ENCODE results near the gene TMEM145.

DNA sequence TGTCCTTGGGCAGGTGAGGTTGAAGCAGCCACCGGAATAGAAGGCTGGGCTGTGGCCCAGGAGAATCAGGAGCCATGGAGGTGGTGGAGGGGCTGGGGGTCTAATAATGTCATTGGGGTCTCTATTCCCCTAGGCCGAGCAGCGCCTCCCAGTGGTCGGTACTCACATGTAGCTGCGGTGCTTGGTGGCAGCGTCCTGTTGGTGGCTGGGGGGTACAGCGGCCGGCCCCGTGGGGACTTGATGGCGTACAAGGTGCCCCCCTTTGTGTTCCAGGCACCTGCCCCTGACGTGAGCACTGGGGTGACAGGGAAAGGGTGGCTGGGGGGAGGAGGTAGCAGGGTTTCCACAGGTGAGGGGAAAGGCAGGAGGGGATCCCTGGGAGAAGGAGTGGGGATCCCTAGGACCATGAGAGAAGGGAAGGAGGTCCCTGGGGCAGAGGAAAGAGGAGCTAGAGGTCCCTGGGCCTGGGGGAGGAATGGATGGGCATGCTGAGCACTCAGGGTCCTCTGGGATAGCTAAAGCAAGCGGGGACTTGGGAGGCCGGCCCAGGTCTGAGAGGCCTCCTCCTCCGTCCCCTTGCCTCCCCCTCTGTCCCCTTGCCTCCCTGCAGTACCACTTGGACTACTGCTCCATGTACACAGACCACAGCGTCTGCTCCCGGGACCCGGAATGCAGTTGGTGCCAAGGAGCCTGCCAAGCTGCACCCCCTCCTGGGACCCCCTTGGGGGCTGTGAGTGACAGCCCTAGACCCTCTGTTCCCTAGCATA is 30.4 kb downstream of the TMEM145 start:
- TF ChIP-seq, protein P1, sequence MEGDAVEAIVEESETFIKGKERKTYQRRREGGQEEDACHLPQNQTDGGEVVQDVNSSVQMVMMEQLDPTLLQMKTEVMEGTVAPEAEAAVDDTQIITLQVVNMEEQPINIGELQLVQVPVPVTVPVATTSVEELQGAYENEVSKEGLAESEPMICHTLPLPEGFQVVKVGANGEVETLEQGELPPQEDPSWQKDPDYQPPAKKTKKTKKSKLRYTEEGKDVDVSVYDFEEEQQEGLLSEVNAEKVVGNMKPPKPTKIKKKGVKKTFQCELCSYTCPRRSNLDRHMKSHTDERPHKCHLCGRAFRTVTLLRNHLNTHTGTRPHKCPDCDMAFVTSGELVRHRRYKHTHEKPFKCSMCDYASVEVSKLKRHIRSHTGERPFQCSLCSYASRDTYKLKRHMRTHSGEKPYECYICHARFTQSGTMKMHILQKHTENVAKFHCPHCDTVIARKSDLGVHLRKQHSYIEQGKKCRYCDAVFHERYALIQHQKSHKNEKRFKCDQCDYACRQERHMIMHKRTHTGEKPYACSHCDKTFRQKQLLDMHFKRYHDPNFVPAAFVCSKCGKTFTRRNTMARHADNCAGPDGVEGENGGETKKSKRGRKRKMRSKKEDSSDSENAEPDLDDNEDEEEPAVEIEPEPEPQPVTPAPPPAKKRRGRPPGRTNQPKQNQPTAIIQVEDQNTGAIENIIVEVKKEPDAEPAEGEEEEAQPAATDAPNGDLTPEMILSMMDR (conservative IDR thresholded peaks at IDR 0.05): no peak
- no peak for TF ChIP-seq EZH2 (IDR thresholded peaks at IDR 0.05; ENCODE audit: low read depth)

Data from PC-9 (cell line).